Measurements from ENCODE around the gene PHC2.

GRCh38 chr1:33373606-33374005, 57.3 kb downstream of the PHC2 start:
- TF ChIP-seq, protein P1, sequence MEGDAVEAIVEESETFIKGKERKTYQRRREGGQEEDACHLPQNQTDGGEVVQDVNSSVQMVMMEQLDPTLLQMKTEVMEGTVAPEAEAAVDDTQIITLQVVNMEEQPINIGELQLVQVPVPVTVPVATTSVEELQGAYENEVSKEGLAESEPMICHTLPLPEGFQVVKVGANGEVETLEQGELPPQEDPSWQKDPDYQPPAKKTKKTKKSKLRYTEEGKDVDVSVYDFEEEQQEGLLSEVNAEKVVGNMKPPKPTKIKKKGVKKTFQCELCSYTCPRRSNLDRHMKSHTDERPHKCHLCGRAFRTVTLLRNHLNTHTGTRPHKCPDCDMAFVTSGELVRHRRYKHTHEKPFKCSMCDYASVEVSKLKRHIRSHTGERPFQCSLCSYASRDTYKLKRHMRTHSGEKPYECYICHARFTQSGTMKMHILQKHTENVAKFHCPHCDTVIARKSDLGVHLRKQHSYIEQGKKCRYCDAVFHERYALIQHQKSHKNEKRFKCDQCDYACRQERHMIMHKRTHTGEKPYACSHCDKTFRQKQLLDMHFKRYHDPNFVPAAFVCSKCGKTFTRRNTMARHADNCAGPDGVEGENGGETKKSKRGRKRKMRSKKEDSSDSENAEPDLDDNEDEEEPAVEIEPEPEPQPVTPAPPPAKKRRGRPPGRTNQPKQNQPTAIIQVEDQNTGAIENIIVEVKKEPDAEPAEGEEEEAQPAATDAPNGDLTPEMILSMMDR (IDR thresholded peaks at IDR 0.05; ENCODE audit: low read length) = no peak
- no peak for TF ChIP-seq EZH2phosphoT487 (IDR thresholded peaks at IDR 0.05; ENCODE audit: low read length)
- no peak for TF ChIP-seq EZH2 (optimal IDR thresholded peaks at IDR 0.05; ENCODE audit: low read depth, low read length)
